Fibroblast of skin of abdomen (primary cell): Measurements from ENCODE around the gene CDS2.
A peak's percentile ranks its signal among the peaks of the same experiment; 100 is the strongest.

ENCODE experiments used
- DNase-seq: peaks from one replicate; pipeline ENCODE4 v3.0.0-alpha.2; 2013

CDS2 gene

DNA sequence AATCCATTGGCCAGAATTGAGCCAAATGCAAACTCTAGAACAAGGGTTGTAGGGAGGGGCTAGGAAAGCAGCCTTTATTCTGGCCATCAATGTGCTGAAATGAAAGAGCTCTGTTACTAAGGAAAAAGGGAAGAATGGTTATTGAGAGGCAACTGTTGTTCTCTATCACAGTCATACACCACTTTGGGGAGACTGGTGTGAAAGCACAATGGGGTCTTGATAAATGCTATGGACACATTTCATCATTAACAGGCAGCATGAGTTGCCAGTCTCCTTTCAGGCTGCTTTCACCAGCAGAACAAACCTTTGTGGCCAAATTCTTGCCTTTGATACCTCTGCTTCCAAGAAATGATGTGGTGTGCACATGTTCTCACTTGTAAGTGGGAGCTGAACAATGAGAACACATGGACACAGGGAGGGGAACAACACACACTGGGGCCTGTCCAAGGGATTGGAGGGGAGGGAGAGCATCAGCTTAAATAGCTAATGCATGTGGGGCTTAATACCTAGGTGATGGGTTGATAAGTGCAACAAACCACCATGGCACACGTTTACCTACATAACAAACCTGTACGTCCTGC lies 86.2 kb downstream of the CDS2 start:
- DNase-seq: no peak

- no peak for DNase-seq
Measured at GRCh38 chr20:5214826-5215225, 88.0 kb downstream of the CDS2 start.

DNA sequence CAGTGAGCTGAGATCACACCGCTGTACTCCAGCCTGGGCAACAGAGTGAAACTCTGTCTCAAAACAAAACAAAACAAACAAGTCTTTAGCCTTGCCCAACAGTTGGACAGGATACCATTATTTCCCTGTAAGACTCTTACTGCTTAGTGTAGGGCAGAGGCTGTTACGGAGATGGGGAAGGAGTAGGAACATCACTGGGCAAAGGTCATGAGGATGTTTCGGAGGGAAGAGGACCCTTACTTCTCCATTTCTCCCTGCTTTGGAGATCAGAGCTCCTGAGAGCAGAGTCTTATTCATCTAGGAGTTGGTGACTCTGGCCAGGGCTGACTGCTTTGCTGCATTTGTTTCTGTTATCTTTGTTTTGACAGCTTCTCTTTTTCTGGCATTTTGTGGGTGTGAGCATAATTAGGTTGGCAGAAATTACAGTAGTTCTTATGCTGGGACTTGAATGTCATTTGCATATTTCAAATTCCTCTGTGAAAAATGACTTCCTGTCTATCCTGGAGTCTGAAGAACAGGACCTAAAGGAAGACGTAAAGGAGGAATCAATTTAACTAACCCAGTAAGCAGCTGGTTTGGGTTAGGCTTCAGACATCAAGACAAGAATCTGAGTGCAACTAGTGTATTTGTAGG lies 89.0 kb downstream of the CDS2 start:
- peak; percentile 77 for DNase-seq

DNA sequence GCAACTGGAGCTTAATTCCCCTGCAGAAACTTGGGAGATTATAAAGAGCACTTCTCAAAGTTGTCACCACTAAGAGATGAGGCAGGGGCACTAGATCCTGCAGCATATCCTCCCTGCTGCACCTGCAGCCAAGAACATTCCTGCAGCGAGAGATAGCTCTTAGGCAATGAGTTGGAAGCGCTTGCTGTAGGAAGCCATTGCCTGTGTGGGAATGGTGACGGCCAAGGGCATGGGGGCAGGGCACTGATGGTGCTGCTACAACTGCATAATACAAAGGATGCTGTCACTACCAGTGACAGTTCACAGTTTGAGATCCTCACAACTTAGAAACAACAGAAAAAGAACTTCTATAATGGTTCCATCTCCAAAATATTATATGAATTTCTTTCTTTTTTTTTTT lies 89.9 kb downstream of the CDS2 start:
- no peak for DNase-seq

GRCh38 chr20:5217616-5218015 lies 90.8 kb downstream of the CDS2 start:
- no peak for DNase-seq

- DNase-seq: no peak
Measured at GRCh38 chr20:5220321-5221060, 93.7 kb downstream of the CDS2 start.

- DNase-seq: no peak
Measured at GRCh38 chr20:5221061-5221430, 94.2 kb downstream of the CDS2 start.

GRCh38 chr20:5222919-5223634 lies 96.3 kb downstream of the CDS2 start:
- DNase-seq: peak; percentile 56

GRCh38 chr20:5230544-5230943 lies 103.7 kb downstream of the CDS2 start:
- no peak for DNase-seq

- no peak for DNase-seq
Measured at GRCh38 chr20:5234158-5234557, 107.3 kb downstream of the CDS2 start.

DNA sequence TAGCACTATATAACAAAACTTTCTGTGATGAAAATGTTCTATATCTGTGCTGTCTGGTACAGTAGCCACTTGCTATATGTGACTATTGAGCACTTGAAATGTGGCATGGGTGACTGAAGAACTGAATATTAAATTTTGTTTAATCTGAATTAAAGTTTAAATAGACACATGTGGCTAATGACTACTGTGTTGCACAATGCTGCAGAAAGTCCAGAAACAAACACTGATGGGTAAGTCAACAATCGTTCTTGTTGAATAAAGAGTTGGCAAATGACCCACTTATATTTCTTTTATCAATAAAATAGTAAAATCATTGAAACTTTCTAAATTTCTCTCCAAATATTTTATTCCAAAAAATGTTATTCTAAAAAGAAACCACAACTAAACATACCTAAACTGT lies 108.2 kb downstream of the CDS2 start:
- DNase-seq: no peak
